ENCODE results near the gene RARB.

The RARB gene

DNA sequence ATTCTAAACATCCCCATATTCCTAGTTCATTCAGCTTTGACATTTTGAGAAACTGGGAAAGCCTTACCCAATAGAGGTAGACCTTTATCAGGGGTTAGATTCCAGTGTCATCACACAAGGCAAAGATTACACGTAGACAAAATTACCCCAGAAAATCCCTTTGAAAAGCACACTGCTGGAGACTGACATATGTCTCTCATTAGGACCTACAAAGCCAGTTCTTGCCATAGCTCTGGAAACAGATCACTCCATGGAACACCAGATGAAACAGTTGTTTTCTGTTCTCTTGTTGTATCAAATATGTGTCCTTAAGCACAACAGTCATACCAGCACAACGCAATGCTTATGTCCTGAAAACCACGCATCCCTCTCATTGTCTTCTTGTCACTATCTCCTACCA, 44.7 kb downstream of the RARB start:
- no peak for DNase-seq

DNA sequence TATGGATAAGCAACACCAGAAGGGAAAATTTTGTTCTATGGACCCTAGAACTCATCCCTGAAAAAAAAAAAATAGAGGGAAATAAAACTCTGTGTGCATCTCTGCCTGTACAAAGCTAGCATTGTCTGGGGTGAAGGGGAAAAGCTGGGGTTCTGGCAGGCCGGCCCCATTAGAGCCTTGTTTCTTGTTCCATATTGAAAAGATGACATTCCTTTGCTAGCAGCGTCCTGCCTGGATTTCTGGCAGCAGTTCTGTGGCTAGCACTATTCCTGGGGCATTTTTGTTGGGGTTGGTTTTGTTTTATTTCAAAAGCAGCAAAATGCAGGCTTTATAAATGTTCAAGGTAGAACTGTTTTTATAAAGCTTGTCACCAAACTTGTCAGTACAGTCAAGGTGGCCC, 45.2 kb downstream of the RARB start:
- no peak for DNase-seq

DNA sequence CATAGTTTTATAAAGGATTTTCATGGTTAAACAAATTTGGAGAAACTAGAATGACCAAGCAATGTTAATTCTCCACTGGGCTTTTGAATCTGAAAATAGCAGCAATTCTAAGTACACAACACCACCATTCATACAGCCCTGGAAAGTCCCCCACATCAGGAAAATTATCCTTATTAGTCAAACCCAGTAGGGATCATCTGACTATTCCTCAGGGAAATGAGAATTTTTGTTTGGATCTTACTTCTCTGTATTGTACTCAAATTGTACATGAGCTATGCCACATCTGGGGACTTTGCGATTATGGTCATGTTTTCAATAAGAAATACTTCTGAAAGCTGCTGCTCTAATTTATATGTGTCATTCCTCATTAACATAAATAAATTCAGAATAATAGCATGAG, 46.0 kb downstream of the RARB start:
- no peak for DNase-seq

- no peak for DNase-seq
These were observed 48.6 kb downstream of the RARB start for GRCh38 chr3:25476639-25477038.

- DNase-seq: no peak
These were observed 50.2 kb downstream of the RARB start for GRCh38 chr3:25478211-25478757.

DNA sequence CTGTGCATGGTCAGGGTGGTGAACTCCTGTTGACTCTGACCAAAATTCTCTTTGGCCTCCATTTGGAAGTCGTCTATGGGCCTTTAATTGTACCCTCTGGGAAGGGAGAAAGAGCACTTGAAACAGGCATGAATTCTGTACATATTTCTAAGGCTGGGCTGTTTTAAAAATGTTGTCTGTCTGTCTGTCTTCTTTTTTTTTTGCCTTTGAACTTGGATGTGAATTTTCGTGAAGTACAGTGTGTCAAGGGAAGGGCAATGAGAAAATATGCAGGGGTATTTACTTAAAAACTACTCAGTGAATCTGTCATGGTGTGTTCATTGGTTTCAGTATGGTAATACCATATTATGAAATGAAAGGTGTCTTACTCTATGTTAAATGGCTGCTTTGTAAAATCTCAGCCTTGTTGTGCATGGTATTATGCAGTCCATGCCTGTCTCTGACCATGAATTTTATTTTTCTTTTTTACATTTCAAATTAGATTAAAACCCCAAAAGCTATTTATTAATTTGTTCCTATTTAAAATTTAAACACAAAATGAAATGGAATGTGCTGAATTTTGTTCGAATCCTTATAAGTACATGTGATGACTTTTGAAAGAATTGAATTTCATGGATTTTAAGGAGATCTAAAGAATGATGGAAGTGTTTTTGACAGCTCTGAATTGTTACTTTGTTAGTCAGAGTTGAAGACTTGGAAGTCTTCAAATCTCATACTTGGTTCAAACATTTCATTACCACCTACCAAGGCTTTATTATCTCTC, 51.1 kb downstream of the RARB start:
- DNase-seq: no peak

DNA sequence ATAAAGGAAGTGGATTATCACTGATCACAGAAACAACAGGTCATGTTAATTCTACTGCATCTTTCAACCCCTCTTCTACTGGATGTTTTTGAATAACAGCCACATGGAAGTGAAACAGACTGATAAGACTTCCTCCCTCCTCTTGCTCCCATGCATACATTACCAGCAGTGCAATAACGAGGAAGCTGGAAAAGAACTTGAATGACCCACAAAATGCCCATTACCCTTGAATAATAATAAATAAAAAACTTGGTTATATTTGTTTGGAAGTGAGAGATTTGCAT, 51.6 kb downstream of the RARB start:
- DNase-seq: no peak

GRCh38 chr3:25480811-25481210, 52.7 kb downstream of the RARB start:
- no peak for DNase-seq

- no peak for DNase-seq
These were observed 53.3 kb downstream of the RARB start for GRCh38 chr3:25481386-25481785.

DNA sequence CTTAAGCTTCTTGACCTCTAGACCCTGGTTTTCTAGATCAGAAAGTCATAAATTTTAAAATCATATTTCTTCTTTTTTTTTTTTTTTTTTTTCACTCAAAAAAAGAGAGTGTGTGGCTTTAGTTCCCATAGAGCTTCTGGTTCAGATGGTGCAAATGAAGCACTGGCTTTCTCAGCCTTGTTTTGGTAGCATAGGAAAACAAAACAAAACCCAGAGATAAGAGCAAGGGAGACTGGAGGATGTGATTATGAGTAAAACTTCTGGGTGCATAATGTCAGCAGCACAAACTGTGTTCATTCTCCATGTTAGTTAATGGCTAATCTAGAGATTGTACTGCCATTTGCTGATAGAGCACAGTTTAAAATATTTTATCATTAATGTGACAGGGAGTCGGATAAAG, 55.4 kb downstream of the RARB start:
- no peak for DNase-seq

DNA sequence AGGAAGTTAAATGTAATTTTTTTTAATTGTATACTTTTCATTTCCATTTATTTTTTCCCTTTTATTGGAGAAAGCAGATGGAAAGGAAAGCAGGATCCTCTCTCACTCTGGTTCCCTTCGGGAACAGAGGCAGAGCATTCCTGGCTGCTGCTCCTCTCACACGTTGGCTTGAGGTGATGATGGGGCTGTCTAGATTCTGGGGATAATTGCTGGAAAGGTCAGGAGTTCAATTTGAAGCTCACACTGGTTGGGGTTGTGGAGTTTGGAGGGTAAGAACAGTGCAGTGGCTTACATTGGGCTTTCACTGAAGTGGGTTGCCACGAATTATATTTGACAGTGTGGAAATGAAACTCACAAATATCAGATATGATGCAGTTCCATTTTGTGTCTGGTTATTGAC, 57.6 kb downstream of the RARB start:
- no peak for DNase-seq

GRCh38 chr3:25486932-25487331, 58.9 kb downstream of the RARB start:
- DNase-seq: no peak

DNA sequence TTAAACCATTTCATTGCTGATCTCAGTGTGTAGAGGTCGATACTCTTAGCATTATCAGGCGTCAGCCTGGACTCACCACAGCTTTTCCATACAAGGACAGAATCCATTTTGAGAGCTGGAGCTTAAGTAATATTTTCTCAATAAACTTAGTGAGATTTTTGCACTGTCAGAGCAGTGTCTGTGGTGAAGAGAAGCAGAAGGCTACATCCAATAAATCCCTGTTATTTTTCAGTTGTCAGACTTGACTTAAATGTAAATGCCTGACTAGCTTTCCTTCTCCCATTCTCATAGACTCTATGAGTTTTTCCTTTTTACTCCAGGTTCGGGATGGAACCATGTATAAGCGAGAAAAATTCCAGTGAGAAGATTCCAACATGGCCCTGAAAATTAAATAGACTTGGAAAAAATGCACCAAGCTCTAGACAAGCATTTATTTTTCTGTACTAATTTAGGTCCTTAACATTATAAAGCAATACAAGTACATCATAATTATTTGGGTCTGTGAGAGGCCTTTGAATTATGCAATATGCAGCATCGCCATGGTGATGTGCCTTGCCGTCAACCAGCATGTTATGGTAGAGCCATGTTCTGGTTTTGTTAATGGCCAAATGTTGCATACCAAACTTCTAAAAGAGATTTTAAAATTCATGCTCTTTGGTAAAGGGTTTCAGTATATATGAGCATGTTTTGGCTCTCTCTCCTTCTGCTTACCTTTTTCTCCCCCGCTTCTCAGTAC, 62.0 kb downstream of the RARB start:
- no peak for DNase-seq

- no peak for DNase-seq
These were observed 65.2 kb downstream of the RARB start for GRCh38 chr3:25493246-25493645.

GRCh38 chr3:25493786-25494185, 65.7 kb downstream of the RARB start:
- DNase-seq: no peak

DNA sequence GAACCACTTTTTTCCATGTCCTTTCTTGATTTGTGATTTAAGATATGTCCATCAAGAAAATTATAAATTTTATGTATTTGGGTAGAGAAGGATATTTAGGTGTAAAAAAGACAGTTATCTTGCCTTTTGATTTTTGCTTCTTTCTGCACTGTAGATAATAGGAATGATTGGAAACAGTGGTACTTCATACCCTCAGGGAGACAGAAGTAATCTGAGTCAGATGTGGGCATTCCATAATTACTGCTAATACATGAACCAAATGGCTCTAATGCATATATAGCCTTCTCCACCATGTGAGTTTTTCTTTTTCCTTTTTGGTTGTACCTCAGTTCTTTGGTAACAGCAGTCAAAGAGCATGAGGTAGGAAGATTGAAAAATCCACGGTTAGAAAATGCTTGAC, 67.2 kb downstream of the RARB start:
- DNase-seq: no peak

GRCh38 chr3:25495726-25496253, 67.7 kb downstream of the RARB start:
- DNase-seq: no peak

DNA sequence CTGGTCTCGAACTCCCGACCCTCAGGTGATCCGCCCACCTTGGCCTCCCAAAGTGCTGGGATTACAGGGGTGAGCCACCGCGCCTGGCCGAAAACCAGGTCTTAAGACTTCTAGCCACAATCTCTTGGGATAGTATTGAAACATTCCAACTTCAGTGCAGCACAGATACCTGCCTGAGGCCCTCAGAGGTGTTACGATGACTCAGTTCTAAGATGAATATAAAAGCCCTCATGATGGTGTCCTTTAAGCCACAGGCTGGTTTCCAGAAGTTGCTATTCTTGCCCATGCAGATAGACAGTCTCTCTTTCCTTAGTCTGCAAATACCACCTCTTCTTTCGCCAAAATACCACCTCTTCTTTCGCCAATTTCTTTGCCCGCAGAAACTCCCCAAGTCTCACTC, 69.0 kb downstream of the RARB start:
- no peak for DNase-seq

DNA sequence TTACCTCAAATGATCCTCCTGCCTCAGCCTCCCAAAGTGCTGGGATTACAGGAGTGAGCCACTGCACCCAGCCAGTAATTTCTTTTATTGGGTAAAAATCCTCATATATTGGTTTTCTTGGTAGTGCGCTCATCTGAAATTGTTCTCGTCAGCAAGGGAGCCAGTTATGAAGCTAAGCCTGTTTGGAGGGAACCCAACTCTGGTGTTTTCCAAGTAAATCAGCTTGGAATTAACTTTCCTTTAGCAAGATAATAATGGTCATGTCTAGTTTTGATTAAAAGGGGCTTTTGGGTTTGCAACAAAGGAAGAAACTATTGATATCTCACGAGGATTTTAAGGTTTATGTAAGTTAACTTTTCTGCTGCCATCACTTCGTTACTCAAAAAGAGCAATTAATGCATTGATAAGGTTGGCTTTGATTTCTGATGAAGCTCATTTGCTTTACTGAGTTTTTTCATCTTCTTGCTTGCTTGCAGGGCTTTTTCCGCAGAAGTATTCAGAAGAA, 72.7 kb downstream of the RARB start:
- DNase-seq: no peak

GRCh38 chr3:25502233-25502632, 74.2 kb downstream of the RARB start:
- DNase-seq: no peak

GRCh38 chr3:25503898-25504301, 75.8 kb downstream of the RARB start:
- no peak for DNase-seq

DNA sequence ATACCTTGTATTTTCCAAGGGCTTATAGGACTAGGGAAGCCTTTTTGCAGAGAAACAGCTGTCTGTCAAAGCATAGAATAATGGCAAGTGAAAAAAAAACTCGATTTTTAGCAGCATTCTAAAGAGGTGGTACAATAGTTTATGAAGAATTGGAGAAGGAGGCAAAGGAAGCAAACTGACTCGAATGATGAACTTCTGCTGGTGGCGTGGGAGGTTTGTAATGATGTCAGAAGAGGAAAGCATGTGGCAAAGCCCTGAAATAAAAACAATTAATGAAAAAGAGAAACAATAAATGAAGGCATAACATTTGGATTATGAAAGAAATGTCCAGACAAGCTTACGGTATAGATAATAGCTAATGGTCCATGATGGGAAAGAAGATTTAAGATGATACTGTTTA, 77.5 kb downstream of the RARB start:
- no peak for DNase-seq

DNA sequence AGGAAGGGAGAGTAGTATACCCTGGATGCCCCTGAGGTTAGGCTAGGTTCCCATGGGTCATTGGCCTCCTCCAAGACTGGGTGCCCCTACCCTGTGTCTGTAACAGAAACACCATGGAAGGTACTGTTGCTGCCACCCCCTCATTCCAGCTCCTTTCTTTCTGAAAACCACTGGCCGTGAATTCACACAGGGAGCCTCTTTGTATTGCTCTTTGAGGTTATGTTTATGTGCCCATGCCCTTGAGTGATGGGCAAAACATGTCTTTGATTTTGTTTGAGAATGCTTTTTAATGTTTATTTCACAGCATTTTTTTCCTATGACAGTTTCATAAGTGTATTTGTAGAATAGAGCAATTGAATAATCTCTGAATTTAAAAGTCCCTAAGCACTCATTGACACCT, 79.7 kb downstream of the RARB start:
- DNase-seq: no peak

DNA sequence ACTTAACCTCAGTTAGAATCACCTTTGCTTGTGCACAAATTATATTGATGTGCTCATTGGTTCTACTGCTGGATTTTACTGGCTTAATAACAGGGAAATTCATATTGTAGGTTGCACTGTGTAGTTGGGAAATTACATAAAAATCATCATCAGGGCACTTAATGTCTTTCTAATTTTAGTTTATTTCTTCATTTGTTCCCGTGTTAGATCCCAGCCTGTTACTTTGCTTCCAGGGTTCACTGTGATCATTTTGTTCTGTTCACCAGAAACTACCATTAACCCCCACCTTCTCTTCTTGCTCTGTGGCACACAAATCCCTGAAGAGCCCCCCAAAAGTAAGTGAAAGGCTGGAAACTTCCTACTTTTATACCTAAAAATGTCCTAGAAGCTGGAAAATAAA, 80.4 kb downstream of the RARB start:
- DNase-seq: no peak

Measured in cerebellar nuclear complex (tissue), 1 donor.